NCI-H226 (cell line): ENCODE results near the gene TNS3.

Source experiments
- DNase-seq: peaks from one replicate; pipeline ENCODE4 v3.0.0-alpha.2; 2015

The TNS3 gene

GRCh38 chr7:47233996-47234395 is 347.9 kb downstream of the TNS3 start:
- no peak for DNase-seq

- DNase-seq, result peak; percentile 26
Observed at GRCh38 chr7:47232751-47233412, 349.0 kb downstream of the TNS3 start.

GRCh38 chr7:47231627-47232026 is 350.3 kb downstream of the TNS3 start:
- DNase-seq, result no peak

- no peak for DNase-seq
Observed at GRCh38 chr7:47231032-47231431, 350.9 kb downstream of the TNS3 start.

GRCh38 chr7:47228386-47229014 is 353.4 kb downstream of the TNS3 start:
- DNase-seq, result no peak

- DNase-seq, result peak; percentile 18
Observed at GRCh38 chr7:47227762-47228177, 354.1 kb downstream of the TNS3 start.

GRCh38 chr7:47226696-47227095 is 355.2 kb downstream of the TNS3 start:
- no peak for DNase-seq

GRCh38 chr7:47225387-47226131 is 356.4 kb downstream of the TNS3 start:
- no peak for DNase-seq
